ENCODE data around the gene TMEM140. TPM values are rescaled to one million over a fixed set of nuclear protein-coding genes. Genes with fewer than 3 reads are reported as not detected.

TMEM140 gene
- 14.2 TPM for polyA plus RNA-seq (2012; ENCODE audit: low read depth, missing spikeins)

DNA sequence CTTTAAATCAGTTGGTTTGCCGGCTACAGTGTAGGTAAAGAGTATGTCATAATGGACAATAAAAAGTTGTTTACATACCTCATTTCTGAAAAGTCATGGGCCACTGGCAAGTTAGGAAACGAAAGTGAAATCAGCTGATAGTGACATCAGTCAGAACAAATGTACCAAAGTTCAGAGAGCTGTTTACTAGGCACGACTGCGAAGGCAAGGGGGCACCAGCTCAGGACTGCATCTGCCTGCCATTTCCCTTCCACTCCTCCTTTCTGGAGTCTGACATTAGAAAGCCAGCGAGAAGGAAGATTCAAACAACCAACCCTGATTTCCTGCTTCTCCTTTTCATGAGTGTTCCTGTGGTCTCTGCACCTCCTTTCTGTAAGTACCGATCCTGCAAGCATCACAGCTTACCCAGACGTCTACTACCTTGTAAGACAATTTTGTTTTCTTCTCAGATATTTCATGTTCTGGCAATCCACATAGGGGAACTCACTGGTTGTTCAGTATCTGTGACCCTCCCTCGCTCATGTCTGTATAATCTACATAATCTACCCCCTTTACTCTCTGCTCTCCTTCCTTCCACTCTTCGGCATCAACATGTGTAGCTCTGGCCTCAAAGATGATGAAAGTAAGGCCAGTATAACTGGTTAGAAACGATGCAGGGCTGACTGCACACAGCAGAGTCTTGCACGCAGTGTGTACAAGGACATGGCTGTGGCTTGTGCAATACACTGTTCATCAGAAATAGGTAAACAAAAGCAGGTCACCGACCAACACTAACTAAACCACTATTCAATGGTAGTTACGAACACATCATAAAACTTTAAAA, at the start of gene TMEM140:
Gene TMEM140 (plus strand): TSS at position 174 of the 823 bp plus-strand sequence. CDS start 16,370 bp downstream, outside the sequence.
- no peak for DNase-seq (ENCODE audit: insufficient read length, low spot score)

GRCh38 chr7:135098391-135098790, 49.5 kb upstream of the TMEM140 start:
- FAIRE-seq (no peak), DNase-seq (ENCODE audit: insufficient read length, low spot score) (no peak)
- TF ChIP-seq POLR2A (IDR thresholded peaks at IDR 0.05; ENCODE audit: low read depth, low read length), result no peak
- no peak for TF ChIP-seq PAX5 (IDR thresholded peaks at IDR 0.05; ENCODE audit: insufficient read depth, low read length, severe bottlenecking)
- TF ChIP-seq SPI1 (IDR thresholded peaks at IDR 0.05; ENCODE audit: low read depth, low read length), result no peak
- no peak for TF ChIP-seq POLR2AphosphoS5 (IDR thresholded peaks at IDR 0.05; ENCODE audit: low read depth, low read length)
- TF ChIP-seq POU2F2 (IDR thresholded peaks at IDR 0.05; ENCODE audit: low read depth, low read length), result no peak
- TF ChIP-seq TAF1 (IDR thresholded peaks at IDR 0.05; ENCODE audit: low read depth, low read length), result no peak

More for the DNA sequence above, at the start of gene TMEM140:
- peak; percentile 83 for TF ChIP-seq TAF1 (IDR thresholded peaks at IDR 0.05; ENCODE audit: low read depth, low read length)
- no peak for TF ChIP-seq PAX5 (IDR thresholded peaks at IDR 0.05; ENCODE audit: insufficient read depth, low read length, severe bottlenecking)
- TF ChIP-seq POU2F2 (IDR thresholded peaks at IDR 0.05; ENCODE audit: low read depth, low read length), result 0 out of 2 replicates have a peak, but pooled peaks have one; percentile 18
- peak; percentile 43; the same call in 1 of the 2 replicates for TF ChIP-seq POLR2A (IDR thresholded peaks at IDR 0.05; ENCODE audit: low read depth, low read length)
- peak; percentile 53 for TF ChIP-seq SPI1 (IDR thresholded peaks at IDR 0.05; ENCODE audit: low read depth, low read length)
- TF ChIP-seq POLR2AphosphoS5 (IDR thresholded peaks at IDR 0.05; ENCODE audit: low read depth, low read length), result no peak
- peak; percentile 94 for FAIRE-seq

GRCh38 chr7:135100856-135101255, 47.0 kb upstream of the TMEM140 start:
- no peak for FAIRE-seq
- DNase-seq (ENCODE audit: insufficient read length, low spot score), result no peak
- TF ChIP-seq POU2F2 (IDR thresholded peaks at IDR 0.05; ENCODE audit: low read depth, low read length) (no peak), SPI1 (IDR thresholded peaks at IDR 0.05; ENCODE audit: low read depth, low read length) (no peak), POLR2A (IDR thresholded peaks at IDR 0.05; ENCODE audit: low read depth, low read length) (no peak), POLR2AphosphoS5 (IDR thresholded peaks at IDR 0.05; ENCODE audit: low read depth, low read length) (no peak), PAX5 (IDR thresholded peaks at IDR 0.05; ENCODE audit: insufficient read depth, low read length, severe bottlenecking) (no peak), TAF1 (IDR thresholded peaks at IDR 0.05; ENCODE audit: low read depth, low read length) (no peak)

DNA sequence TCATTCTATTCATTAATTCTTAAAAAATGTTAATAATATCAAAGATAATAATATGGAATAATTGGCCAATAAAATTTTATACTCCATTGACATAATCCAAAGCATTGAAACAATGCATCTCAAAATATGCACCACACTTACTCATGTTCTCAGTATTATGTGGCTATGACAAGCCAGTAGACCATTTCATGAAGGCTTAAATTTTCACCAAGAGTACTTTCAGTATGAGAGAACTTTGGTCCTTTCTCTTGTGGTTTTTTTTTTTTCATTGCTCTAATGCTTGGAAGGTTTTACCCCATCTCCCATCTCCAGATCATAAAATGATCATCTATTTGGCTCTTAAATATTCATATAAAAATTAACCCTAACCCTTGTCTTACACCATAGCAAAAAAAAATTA, 45.5 kb upstream of the TMEM140 start:
- no peak for FAIRE-seq
- TF ChIP-seq POU2F2 (IDR thresholded peaks at IDR 0.05; ENCODE audit: low read depth, low read length), result no peak
- TF ChIP-seq TAF1 (IDR thresholded peaks at IDR 0.05; ENCODE audit: low read depth, low read length), result no peak
- no peak for TF ChIP-seq POLR2AphosphoS5 (IDR thresholded peaks at IDR 0.05; ENCODE audit: low read depth, low read length)
- TF ChIP-seq POLR2A (IDR thresholded peaks at IDR 0.05; ENCODE audit: low read depth, low read length), result no peak
- TF ChIP-seq SPI1 (IDR thresholded peaks at IDR 0.05; ENCODE audit: low read depth, low read length), result no peak
- no peak for TF ChIP-seq PAX5 (IDR thresholded peaks at IDR 0.05; ENCODE audit: insufficient read depth, low read length, severe bottlenecking)

DNA sequence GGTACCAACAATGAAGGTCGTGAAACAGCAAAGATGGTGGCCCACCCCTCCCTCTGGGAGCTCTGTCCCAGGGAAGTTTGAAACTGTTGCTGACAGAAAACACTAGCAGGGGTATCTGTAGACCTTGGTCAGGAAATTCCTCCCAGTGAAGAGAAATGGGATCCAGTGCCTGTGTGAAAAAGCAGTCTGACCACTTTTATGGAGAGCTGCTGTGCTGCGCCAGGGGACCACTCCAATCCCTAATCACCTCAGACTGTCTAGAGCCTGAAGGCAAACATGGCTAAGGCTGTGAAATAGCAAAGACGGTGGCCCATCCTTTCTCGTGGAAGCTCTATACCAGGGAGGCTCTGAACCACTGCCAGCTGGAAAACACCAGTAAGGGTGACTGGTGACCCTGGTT, 38.3 kb upstream of the TMEM140 start:
- DNase-seq (ENCODE audit: insufficient read length, low spot score) (no peak), FAIRE-seq (no peak)
- TF ChIP-seq TAF1 (IDR thresholded peaks at IDR 0.05; ENCODE audit: low read depth, low read length) (no peak), SPI1 (IDR thresholded peaks at IDR 0.05; ENCODE audit: low read depth, low read length) (no peak), PAX5 (IDR thresholded peaks at IDR 0.05; ENCODE audit: insufficient read depth, low read length, severe bottlenecking) (no peak), POLR2A (IDR thresholded peaks at IDR 0.05; ENCODE audit: low read depth, low read length) (no peak), POU2F2 (IDR thresholded peaks at IDR 0.05; ENCODE audit: low read depth, low read length) (no peak), POLR2AphosphoS5 (IDR thresholded peaks at IDR 0.05; ENCODE audit: low read depth, low read length) (no peak)

More for the DNA sequence above, 45.5 kb upstream of the TMEM140 start:
- peak; percentile 9 for DNase-seq (ENCODE audit: insufficient read length, low spot score)

DNA sequence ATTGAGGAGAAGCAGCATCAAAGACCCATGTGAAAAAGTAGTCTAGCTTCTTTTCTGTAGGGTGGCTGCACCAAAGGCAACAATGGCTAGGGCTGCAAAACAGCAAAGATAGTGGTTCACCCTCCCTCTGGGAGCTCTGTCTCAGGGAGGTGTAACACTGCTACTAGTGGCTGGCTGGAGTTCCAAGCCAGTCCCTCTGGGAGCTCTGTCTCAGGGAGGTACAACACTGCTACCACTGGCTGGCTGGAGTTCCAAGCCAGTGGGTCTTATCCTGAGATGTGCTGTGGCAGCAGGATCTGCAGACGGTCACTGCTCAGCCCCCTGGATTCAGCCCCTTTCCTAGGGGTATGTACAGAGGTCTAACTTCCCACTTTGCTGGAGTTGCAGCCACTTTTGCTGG, 37.9 kb upstream of the TMEM140 start:
- TF ChIP-seq POLR2AphosphoS5 (IDR thresholded peaks at IDR 0.05; ENCODE audit: low read depth, low read length) (no peak), PAX5 (IDR thresholded peaks at IDR 0.05; ENCODE audit: insufficient read depth, low read length, severe bottlenecking) (no peak), POU2F2 (IDR thresholded peaks at IDR 0.05; ENCODE audit: low read depth, low read length) (no peak), TAF1 (IDR thresholded peaks at IDR 0.05; ENCODE audit: low read depth, low read length) (no peak), POLR2A (IDR thresholded peaks at IDR 0.05; ENCODE audit: low read depth, low read length) (no peak), SPI1 (IDR thresholded peaks at IDR 0.05; ENCODE audit: low read depth, low read length) (no peak)
- DNase-seq (ENCODE audit: insufficient read length, low spot score) (no peak), FAIRE-seq (no peak)

- FAIRE-seq (no peak), DNase-seq (ENCODE audit: insufficient read length, low spot score) (no peak)
- TF ChIP-seq POLR2AphosphoS5 (IDR thresholded peaks at IDR 0.05; ENCODE audit: low read depth, low read length) (no peak), TAF1 (IDR thresholded peaks at IDR 0.05; ENCODE audit: low read depth, low read length) (no peak), POU2F2 (IDR thresholded peaks at IDR 0.05; ENCODE audit: low read depth, low read length) (no peak), POLR2A (IDR thresholded peaks at IDR 0.05; ENCODE audit: low read depth, low read length) (no peak), PAX5 (IDR thresholded peaks at IDR 0.05; ENCODE audit: insufficient read depth, low read length, severe bottlenecking) (no peak), SPI1 (IDR thresholded peaks at IDR 0.05; ENCODE audit: low read depth, low read length) (no peak)
Observed at GRCh38 chr7:135111379-135111778, 36.5 kb upstream of the TMEM140 start.

- FAIRE-seq (no peak), DNase-seq (ENCODE audit: insufficient read length, low spot score) (no peak)
- no peak for TF ChIP-seq PAX5 (IDR thresholded peaks at IDR 0.05; ENCODE audit: insufficient read depth, low read length, severe bottlenecking)
Observed at GRCh38 chr7:135114622-135115021, 33.2 kb upstream of the TMEM140 start.

DNA sequence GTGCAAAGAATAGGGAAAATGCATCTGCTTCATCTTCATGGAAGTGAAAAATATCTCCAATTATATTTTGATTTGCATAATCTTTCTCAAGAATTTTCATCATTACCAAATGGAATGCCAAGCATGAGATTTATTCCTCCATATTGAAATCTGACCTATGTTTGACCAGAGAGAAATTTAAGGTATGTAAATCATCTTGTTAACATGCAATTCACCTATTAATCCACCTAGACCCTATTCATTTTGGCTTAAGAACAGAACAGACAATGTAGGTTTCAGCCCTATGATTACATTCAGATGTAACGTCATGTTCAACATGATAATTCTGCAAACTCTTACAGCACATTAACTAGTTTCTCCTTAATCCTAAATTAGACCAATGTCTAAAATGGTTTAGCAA, 30.8 kb upstream of the TMEM140 start:
- FAIRE-seq, result no peak
- no peak for DNase-seq (ENCODE audit: insufficient read length, low spot score)
- TF ChIP-seq POLR2AphosphoS5 (IDR thresholded peaks at IDR 0.05; ENCODE audit: low read depth, low read length) (no peak), SPI1 (IDR thresholded peaks at IDR 0.05; ENCODE audit: low read depth, low read length) (no peak), TAF1 (IDR thresholded peaks at IDR 0.05; ENCODE audit: low read depth, low read length) (no peak), POLR2A (IDR thresholded peaks at IDR 0.05; ENCODE audit: low read depth, low read length) (no peak), POU2F2 (IDR thresholded peaks at IDR 0.05; ENCODE audit: low read depth, low read length) (no peak), PAX5 (IDR thresholded peaks at IDR 0.05; ENCODE audit: insufficient read depth, low read length, severe bottlenecking) (no peak)
